Prostate gland (tissue), 2 donors: Measurements from ENCODE around the gene SENP8. TPM values are rescaled to one million over a fixed set of nuclear protein-coding genes. Genes with fewer than 3 reads are reported as not detected.

Experiments used
- DNase-seq: peaks from one replicate; pipeline ENCODE4 v3.0.0-alpha.2; 2019; ENCODE audit warnings: low spot score
- H3K27ac ChIP-seq, 2 donors: fragments of 200-600 bp; sonication (generic); 2 replicates each; pipeline ENCODE4 v1.5.1; 2017 to 2019
- H3K27me3 ChIP-seq: fragments of 200-600 bp; sonication (generic); replicated peaks from 2 replicates; pipeline ENCODE4 v1.5.1; 2019; ENCODE audit not compliant: insufficient read depth
- H3K36me3 ChIP-seq, 2 donors: fragments of 200-600 bp; sonication (generic); 1 replicate in 1 of 2; 2 replicates in 1 of 2; pipeline versions ENCODE4 v1.5.1 to v1.8.1; 2017 to 2019
- H3K4me1 ChIP-seq: fragments of 200-600 bp; sonication (generic); replicated peaks from 2 replicates; pipeline ENCODE4 v1.5.1; 2019
- H3K4me3 ChIP-seq, 2 donors: fragments of 200-600 bp; sonication (generic); 2 replicates each; pipeline ENCODE4 v1.5.1; 2017 to 2019
- H3K9me3 ChIP-seq: fragments of 200-600 bp; sonication (generic); 2 replicates; pipeline ENCODE4 v1.5.1; 2017
- POLR2A ChIP-seq: fragments of 450-650 bp; IDR thresholded peaks from one replicate; pipeline ENCODE4 v1.6.1; 2016; ENCODE audit warnings: antibody characterized with exemption, mild to moderate bottlenecking
- POLR2AphosphoS5 ChIP-seq: sonication (generic); formaldehyde crosslinking; IDR thresholded peaks from one replicate; pipeline ENCODE4 v1.6.1; 2017; ENCODE audit warnings: antibody characterized with exemption
- WGBS: methylation state at CpG from one replicate; pipeline ENCODE4 v1.1.5; 2018; 5-methylcytosine and 5-hydroxymethylcytosine counted together
- intact Hi-C: fragments of 100-400 bp; cut with DNase I; formaldehyde crosslinking; loops from one replicate; pipeline ENCODE4 v1.14.2; 2022
- total RNA-seq, 2 donors: library from RNA; depleted of rRNA; stranded (reverse); fragments of >200 nt; gene quantifications; one replicate each; pipeline ENCODE4 v1.1.0, GENCODE V29; 2016
- TF ChIP-seq, protein P1 (sequence below), 4 experiments: fragments of 200-600 bp in 2 of 4; fragments of 450-650 bp in 2 of 4; sonication (generic) in 2 of 4; IDR thresholded peaks; 1 replicate in 3 of 4; 2 replicates in 1 of 4; pipeline ENCODE4 v1.5.1; 2016 to 2019; ENCODE audit warnings: antibody characterized with exemption in 4 of 4, mild to moderate bottlenecking in 2 of 4, moderate library complexity in 2 of 4

The SENP8 gene
- total RNA-seq, 2 donors from 2014 or later = 3.3 to 5.9 TPM

DNA sequence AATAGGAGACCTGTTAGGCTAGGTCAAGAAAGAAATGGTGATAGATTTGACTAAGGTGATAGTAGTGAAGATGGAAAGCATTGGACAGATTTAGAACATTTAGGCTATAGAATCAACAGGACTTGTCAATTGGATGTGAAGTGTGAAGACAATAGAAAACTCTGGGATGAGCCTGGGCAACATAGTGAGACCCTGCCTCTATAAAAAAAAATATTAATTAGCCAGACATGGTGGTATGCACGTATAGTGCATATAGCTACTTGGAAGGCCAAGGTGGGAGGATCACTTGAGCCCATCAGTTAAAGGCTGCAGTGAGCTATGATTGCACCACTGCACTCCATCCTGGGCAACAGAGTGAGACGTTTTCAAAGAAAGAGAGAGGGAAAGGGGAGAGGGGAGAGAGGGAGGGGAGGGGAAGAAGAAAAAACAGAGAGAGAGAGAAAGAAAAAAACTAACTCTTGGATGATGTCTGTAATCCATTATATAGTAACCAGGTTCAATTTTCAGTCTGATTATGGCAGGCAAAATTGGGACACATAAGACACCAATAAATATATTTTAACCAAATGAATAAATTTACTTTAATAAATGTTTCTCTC is 9.6 kb downstream of the SENP8 start:
- H3K4me3 ChIP-seq = no peak overlapping the region
- TF ChIP-seq, protein P1, sequence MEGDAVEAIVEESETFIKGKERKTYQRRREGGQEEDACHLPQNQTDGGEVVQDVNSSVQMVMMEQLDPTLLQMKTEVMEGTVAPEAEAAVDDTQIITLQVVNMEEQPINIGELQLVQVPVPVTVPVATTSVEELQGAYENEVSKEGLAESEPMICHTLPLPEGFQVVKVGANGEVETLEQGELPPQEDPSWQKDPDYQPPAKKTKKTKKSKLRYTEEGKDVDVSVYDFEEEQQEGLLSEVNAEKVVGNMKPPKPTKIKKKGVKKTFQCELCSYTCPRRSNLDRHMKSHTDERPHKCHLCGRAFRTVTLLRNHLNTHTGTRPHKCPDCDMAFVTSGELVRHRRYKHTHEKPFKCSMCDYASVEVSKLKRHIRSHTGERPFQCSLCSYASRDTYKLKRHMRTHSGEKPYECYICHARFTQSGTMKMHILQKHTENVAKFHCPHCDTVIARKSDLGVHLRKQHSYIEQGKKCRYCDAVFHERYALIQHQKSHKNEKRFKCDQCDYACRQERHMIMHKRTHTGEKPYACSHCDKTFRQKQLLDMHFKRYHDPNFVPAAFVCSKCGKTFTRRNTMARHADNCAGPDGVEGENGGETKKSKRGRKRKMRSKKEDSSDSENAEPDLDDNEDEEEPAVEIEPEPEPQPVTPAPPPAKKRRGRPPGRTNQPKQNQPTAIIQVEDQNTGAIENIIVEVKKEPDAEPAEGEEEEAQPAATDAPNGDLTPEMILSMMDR (IDR thresholded peaks at IDR 0.05) = no peak
- TF ChIP-seq POLR2A (no peak), POLR2AphosphoS5 (no peak)
- H3K4me1 ChIP-seq = no peaks in the 10 kb centered on the region
- H3K27me3 ChIP-seq = no peaks in the 10 kb centered on the region
- H3K27ac ChIP-seq = no peak overlapping the region
- DNase-seq = no peak
- intact Hi-C loops = no loop called here
- WGBS = 56% methylated on average over 2 of the region's 2 CpGs
- no peaks in the 10 kb centered on the region for H3K9me3 ChIP-seq
- H3K36me3 ChIP-seq = no peaks in the 10 kb centered on the region

DNA sequence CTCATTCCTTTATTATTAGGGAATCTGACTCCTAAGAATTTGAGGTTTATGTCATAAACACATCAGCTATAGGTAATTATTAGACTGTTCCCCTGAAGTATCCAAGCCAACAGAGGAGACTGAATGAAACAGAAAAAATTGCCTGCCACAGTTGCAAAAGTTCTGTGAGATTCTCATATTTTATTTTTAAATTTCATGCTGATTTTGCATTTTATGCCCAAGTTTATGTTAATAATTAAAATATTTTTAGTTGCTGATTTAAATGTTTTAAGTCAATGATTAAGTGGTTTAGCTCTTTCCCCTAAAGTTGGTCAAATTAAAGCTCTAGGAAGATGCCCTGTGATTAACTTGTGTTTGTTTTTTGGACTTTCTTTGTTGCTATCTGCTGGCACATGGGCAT is 10.2 kb downstream of the SENP8 start:
- no peaks in the 10 kb centered on the region for H3K27me3 ChIP-seq
- no peak overlapping the region for H3K27ac ChIP-seq
- intact Hi-C loops = no loop called here
- H3K36me3 ChIP-seq = no peaks in the 10 kb centered on the region
- H3K9me3 ChIP-seq = no peaks in the 10 kb centered on the region
- H3K4me1 ChIP-seq = no peaks in the 10 kb centered on the region
- no peak for TF ChIP-seq POLR2A
- TF ChIP-seq, protein P1 (IDR thresholded peaks at IDR 0.05) = no peak
- H3K4me3 ChIP-seq = no peak overlapping the region
- DNase-seq = no peak

DNA sequence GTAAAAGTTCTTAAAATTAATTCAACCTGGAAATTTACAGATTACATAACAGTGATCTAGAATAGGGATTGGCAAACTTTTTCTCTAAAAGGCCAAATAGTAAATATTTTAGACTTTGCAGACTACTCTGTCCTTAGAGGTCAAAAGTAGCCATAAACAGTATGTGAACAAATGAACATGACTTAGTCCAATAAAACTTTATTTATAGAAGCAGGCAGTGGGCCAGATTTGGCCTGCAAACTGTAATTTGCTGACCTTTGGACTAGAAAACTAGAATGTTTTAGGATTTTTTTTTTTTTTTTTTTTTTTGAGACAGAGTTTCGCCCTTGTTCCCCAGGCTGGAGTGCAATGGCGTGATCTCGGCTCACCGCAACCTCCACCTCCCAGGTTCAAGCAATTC is 12.1 kb downstream of the SENP8 start:
- WGBS = over 99% methylated on average over 4 of the region's 4 CpGs
- intact Hi-C loops = no loop called here
- H3K27ac ChIP-seq = no peak overlapping the region
- no peaks in the 10 kb centered on the region for H3K36me3 ChIP-seq
- H3K9me3 ChIP-seq = no peaks in the 10 kb centered on the region
- no peaks in the 10 kb centered on the region for H3K4me1 ChIP-seq
- no peak for TF ChIP-seq POLR2A
- TF ChIP-seq, protein P1 (IDR thresholded peaks at IDR 0.05) = no peak
- no peak for TF ChIP-seq POLR2AphosphoS5
- H3K4me3 ChIP-seq = no peak overlapping the region
- no peaks in the 10 kb centered on the region for H3K27me3 ChIP-seq
- no peak for DNase-seq

DNA sequence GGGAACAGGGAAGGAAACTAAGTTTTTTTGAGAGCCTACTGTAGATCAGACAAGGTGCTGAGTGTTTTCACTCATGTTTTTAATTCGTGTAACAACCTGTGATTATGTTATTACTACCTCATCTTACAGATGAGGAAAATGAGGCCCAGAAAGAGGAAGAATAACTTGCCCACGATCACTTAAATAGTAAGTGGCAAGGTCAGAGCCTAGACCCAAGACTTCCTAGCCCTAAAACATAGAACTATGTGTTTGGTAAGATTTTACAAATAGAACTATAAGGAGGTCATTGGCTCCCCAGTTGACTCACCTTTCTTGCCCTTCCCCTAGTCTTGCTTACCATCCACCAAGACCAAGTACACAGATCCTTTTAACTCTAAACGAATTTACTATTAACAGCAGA is 13.7 kb downstream of the SENP8 start:
- no peaks in the 10 kb centered on the region for H3K9me3 ChIP-seq
- H3K27me3 ChIP-seq = no peaks in the 10 kb centered on the region
- TF ChIP-seq POLR2AphosphoS5 = no peak
- TF ChIP-seq, protein P1 (IDR thresholded peaks at IDR 0.05) = no peak
- no peak for TF ChIP-seq POLR2A
- H3K36me3 ChIP-seq = no peaks in the 10 kb centered on the region
- 65% methylated on average over 3 of the region's 3 CpGs for WGBS
- H3K4me3 ChIP-seq = no peak overlapping the region
- DNase-seq = no peak
- H3K27ac ChIP-seq = no peak overlapping the region
- intact Hi-C loops = no loop called here
- H3K4me1 ChIP-seq = no peaks in the 10 kb centered on the region

DNA sequence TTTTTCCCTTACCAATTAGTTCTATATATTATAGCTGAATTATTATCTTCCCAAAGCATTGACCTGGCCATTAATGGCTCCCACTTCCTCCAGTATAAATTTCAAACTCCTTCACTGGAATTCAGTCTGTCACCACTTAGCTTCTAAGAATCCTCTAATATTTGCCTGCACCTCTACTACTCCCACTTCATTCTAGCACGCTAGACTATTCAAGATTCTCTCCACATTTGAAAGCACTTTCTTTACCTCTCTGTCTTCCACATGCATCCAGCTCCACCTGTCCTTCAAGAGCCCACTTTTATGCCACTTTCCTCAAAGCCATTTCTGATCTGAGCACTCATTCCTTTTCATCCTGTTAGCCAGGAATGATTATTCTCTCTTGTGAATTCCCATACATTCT is 15.0 kb downstream of the SENP8 start:
- Histone ChIP-seq H3K36me3 (no peaks in the 10 kb centered on the region), H3K4me1 (no peaks in the 10 kb centered on the region), H3K4me3 (no peak overlapping the region), H3K27ac (no peak overlapping the region), H3K27me3 (no peaks in the 10 kb centered on the region), H3K9me3 (no peaks in the 10 kb centered on the region)
- TF ChIP-seq, protein P1 (IDR thresholded peaks at IDR 0.05) = no peak
- TF ChIP-seq POLR2A (no peak), POLR2AphosphoS5 (no peak)
- WGBS = 91% methylated on average over 1 of the region's 1 CpG
- intact Hi-C loops = no loop called here
- DNase-seq = no peak
